Measurements from ENCODE around the gene RAB18.

DNA sequence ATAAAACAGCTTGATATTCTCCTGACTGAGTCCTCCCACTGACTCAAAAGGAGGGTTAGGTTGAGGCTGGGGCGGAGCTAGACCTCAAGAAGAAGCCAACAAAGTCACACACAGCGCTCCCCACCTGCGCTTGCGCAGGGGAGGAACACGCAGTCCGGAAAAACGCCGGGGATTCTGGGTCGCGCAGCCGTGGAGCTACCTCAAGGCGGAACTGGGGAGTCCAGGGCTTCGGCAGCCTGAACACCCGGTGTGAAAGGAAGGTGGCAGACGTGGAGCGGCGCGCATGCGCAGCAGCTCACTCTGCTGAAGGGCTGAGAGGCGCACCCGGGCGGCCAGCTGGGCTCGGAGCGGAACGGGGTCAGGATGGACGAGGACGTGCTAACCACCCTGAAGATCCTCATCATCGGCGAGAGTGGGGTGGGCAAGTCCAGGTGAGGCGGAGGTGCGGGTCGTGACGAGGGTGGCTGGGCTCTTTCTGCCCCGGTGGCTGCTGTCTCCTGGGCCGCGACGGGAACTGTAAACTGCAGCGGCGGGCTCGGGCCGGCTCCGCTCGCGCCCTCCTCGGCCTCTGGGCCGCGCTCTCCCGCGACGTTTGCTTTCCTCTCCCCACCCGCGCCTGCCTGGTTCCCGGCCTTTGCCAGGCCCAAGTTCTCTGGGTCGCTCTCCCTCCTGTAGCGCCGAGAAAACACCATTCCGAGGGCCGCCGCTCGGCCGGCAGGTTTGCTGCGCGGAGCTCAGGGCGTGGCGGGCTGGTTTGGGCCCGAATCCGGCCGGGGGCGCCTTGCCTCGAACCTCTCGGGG is at the start of gene RAB18:
- TF ChIP-seq, protein P1, sequence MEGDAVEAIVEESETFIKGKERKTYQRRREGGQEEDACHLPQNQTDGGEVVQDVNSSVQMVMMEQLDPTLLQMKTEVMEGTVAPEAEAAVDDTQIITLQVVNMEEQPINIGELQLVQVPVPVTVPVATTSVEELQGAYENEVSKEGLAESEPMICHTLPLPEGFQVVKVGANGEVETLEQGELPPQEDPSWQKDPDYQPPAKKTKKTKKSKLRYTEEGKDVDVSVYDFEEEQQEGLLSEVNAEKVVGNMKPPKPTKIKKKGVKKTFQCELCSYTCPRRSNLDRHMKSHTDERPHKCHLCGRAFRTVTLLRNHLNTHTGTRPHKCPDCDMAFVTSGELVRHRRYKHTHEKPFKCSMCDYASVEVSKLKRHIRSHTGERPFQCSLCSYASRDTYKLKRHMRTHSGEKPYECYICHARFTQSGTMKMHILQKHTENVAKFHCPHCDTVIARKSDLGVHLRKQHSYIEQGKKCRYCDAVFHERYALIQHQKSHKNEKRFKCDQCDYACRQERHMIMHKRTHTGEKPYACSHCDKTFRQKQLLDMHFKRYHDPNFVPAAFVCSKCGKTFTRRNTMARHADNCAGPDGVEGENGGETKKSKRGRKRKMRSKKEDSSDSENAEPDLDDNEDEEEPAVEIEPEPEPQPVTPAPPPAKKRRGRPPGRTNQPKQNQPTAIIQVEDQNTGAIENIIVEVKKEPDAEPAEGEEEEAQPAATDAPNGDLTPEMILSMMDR (IDR thresholded peaks at IDR 0.05), result no peak; the same call in 1 of the 2 replicates
- TF ChIP-seq ZFX (IDR thresholded peaks at IDR 0.05; ENCODE audit: borderline replicate concordance), result no peak

All from 22Rv1 (cell line).